ENCODE results near the gene B4GALT2. TPM values are rescaled to one million over a fixed set of nuclear protein-coding genes. Genes with fewer than 3 reads are reported as not detected.

Gene B4GALT2
- total and polyA plus RNA-seq, 9 of the 15 experiments (the other 6 are each of a cell fraction or from before 2014, with no cell fraction given), result 1.3 to 86.8 (median 43.8) TPM

- TF ChIP-seq CHD7 (IDR thresholded peaks at IDR 0.05; ENCODE audit: low read depth, low read length) (no peak), TFAP4 (CRISPR knock-in tag; IDR thresholded peaks at IDR 0.05; ENCODE audit: borderline replicate concordance) (no peak)
Observed at GRCh38 chr1:44025816-44026215, 46.8 kb downstream of the B4GALT2 start (continued).

Measured in K562 (cell line).